ENCODE data around the gene ATXN8OS.

Gene ATXN8OS

GRCh38 chr13:70107498-70108281 lies at the start of gene ATXN8OS:
ATXN8OS (plus strand) TSS chr13:70107826.
- DNase-seq (ENCODE audit: low spot score) (peak; percentile 23), ATAC-seq (ENCODE audit: low read depth) (0 out of 3 replicates have a peak, but pooled peaks have one; percentile 21)
- Histone ChIP-seq H3K27me3 (ENCODE audit: insufficient read depth, poor library complexity, severe bottlenecking) (peaks cover 13% of the 10 kb centered on the region), H3K4me3 (ENCODE audit: severe bottlenecking) (no peak within 1 kb of the TSS), H3K4me1 (ENCODE audit: insufficient read depth, poor library complexity, severe bottlenecking) (no peaks in the 10 kb centered on the region), H3K9me3 (ENCODE audit: severe bottlenecking) (no peaks in the 10 kb centered on the region), H3K27ac (ENCODE audit: poor library complexity, severe bottlenecking) (no peak within 1 kb of the TSS), H3K36me3 (ENCODE audit: low read depth) (no peaks in the 10 kb centered on the region)
- no peak for TF ChIP-seq CTCF (IDR thresholded peaks at IDR 0.05; ENCODE audit: poor library complexity, severe bottlenecking)

GRCh38 chr13:70080012-70080411 lies 27.6 kb upstream of the ATXN8OS start:
- DNase-seq (ENCODE audit: low spot score) (no peak), ATAC-seq (ENCODE audit: low read depth) (no peak)
- Histone ChIP-seq H3K36me3 (ENCODE audit: low read depth) (no peaks in the 10 kb centered on the region), H3K27me3 (ENCODE audit: insufficient read depth, poor library complexity, severe bottlenecking) (no peaks in the 10 kb centered on the region), H3K4me3 (ENCODE audit: severe bottlenecking) (no peak overlapping the region), H3K9me3 (ENCODE audit: severe bottlenecking) (no peaks in the 10 kb centered on the region), H3K4me1 (ENCODE audit: insufficient read depth, poor library complexity, severe bottlenecking) (no peaks in the 10 kb centered on the region), H3K27ac (ENCODE audit: poor library complexity, severe bottlenecking) (no peak overlapping the region)
- TF ChIP-seq CTCF (IDR thresholded peaks at IDR 0.05; ENCODE audit: poor library complexity, severe bottlenecking) = no peak

- no peaks in the 10 kb centered on the region for H3K27me3 ChIP-seq (ENCODE audit: insufficient read depth, poor library complexity, severe bottlenecking)
- no peak overlapping the region for H3K4me3 ChIP-seq (ENCODE audit: severe bottlenecking)
- no peak for DNase-seq (ENCODE audit: low spot score)
- ATAC-seq (ENCODE audit: low read depth) = peak; percentile 79
- H3K27ac ChIP-seq (ENCODE audit: poor library complexity, severe bottlenecking) = no peak overlapping the region
- no peaks in the 10 kb centered on the region for H3K9me3 ChIP-seq (ENCODE audit: severe bottlenecking)
- no peaks in the 10 kb centered on the region for H3K36me3 ChIP-seq (ENCODE audit: low read depth)
- H3K4me1 ChIP-seq (ENCODE audit: insufficient read depth, poor library complexity, severe bottlenecking) = peaks cover 4% of the 10 kb centered on the region
- no peak for TF ChIP-seq CTCF (IDR thresholded peaks at IDR 0.05; ENCODE audit: poor library complexity, severe bottlenecking)
Measured at GRCh38 chr13:70087247-70087646, 20.4 kb upstream of the ATXN8OS start.

GRCh38 chr13:70088926-70089325 lies 18.7 kb upstream of the ATXN8OS start:
- no peaks in the 10 kb centered on the region for H3K36me3 ChIP-seq (ENCODE audit: low read depth)
- TF ChIP-seq CTCF (IDR thresholded peaks at IDR 0.05; ENCODE audit: poor library complexity, severe bottlenecking) = no peak
- H3K4me3 ChIP-seq (ENCODE audit: severe bottlenecking) = no peak overlapping the region
- DNase-seq (ENCODE audit: low spot score) (no peak), ATAC-seq (ENCODE audit: low read depth) (no peak)
- no peaks in the 10 kb centered on the region for H3K27me3 ChIP-seq (ENCODE audit: insufficient read depth, poor library complexity, severe bottlenecking)
- peaks cover 4% of the 10 kb centered on the region for H3K4me1 ChIP-seq (ENCODE audit: insufficient read depth, poor library complexity, severe bottlenecking)
- no peaks in the 10 kb centered on the region for H3K9me3 ChIP-seq (ENCODE audit: severe bottlenecking)
- H3K27ac ChIP-seq (ENCODE audit: poor library complexity, severe bottlenecking) = no peak overlapping the region
